ENCODE data around the gene THUMPD3. TPM values are rescaled to one million over a fixed set of nuclear protein-coding genes. Genes with fewer than 3 reads are reported as not detected.
A peak's percentile ranks its signal among the peaks of the same experiment; 100 is the strongest.

THUMPD3 gene
- total and polyA plus RNA-seq, 3 donors from 2014 or later: 55.0 to 140 (median 76.1) TPM

DNA sequence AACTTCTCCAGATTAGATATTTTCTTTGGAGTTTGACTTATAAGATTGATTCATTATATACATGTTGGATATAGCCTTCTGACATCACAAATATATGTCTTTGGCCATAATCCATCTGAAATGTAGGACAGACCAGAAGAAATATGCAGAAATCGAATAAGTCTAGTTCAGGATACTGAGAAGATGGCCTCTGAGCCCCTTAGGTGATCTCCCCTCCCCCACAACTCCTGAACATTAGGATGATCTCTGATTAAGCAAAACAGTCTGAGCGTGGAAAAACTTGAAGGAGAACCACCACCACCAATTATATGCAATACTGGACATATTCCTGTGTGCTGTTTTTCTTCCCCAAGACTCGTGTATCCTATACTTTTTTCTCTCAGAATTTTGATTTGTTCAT is 37.8 kb downstream of the THUMPD3 start:
- Histone ChIP-seq H3K4me1 (peaks cover 67% of the 10 kb centered on the region), H3K27ac (peak overlapping the region; percentile 87 to 98), H3K27me3 (no peaks in the 10 kb centered on the region), H3K36me3 (ENCODE audit: low read depth, missing control alignments) (no peaks in the 10 kb centered on the region), H3K4me3 (no peak overlapping the region), H3K9me3 (no peaks in the 10 kb centered on the region)
- no peak for DNase-seq
- WGBS, 2 donors: 13 to 25% methylated on average over 3 of the region's 3 CpGs
- TF ChIP-seq, protein P1, sequence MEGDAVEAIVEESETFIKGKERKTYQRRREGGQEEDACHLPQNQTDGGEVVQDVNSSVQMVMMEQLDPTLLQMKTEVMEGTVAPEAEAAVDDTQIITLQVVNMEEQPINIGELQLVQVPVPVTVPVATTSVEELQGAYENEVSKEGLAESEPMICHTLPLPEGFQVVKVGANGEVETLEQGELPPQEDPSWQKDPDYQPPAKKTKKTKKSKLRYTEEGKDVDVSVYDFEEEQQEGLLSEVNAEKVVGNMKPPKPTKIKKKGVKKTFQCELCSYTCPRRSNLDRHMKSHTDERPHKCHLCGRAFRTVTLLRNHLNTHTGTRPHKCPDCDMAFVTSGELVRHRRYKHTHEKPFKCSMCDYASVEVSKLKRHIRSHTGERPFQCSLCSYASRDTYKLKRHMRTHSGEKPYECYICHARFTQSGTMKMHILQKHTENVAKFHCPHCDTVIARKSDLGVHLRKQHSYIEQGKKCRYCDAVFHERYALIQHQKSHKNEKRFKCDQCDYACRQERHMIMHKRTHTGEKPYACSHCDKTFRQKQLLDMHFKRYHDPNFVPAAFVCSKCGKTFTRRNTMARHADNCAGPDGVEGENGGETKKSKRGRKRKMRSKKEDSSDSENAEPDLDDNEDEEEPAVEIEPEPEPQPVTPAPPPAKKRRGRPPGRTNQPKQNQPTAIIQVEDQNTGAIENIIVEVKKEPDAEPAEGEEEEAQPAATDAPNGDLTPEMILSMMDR (IDR thresholded peaks at IDR 0.05): no peak
- TF ChIP-seq POLR2A (IDR thresholded peaks at IDR 0.05): no peak
- intact Hi-C loops (cut with DNase I; ENCODE audit: low total_unique reads): no loop called here

DNA sequence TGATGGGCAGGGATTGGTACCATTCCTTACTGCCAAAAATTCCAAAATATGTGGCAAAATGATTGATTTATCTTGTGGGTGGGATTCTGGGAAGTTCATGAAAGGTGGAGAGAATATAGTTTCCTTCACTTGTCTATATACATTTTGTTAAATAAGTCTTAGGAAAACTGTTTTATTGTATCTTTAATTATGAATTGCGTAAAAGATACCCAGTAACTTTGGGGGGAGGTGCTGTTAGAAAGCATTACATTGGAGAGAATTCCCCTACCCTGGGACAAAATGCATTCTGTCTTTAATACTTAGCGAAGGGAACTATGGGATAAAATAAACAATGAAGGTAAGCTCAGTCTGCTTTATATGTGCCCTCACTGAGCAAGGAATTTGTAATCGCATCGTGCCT is 39.1 kb downstream of the THUMPD3 start:
- intact Hi-C loops (cut with DNase I; ENCODE audit: low total_unique reads): no loop called here
- no peak overlapping the region for H3K4me3 ChIP-seq
- TF ChIP-seq, protein P1 (IDR thresholded peaks at IDR 0.05): no peak
- TF ChIP-seq POLR2A (IDR thresholded peaks at IDR 0.05): no peak

DNA sequence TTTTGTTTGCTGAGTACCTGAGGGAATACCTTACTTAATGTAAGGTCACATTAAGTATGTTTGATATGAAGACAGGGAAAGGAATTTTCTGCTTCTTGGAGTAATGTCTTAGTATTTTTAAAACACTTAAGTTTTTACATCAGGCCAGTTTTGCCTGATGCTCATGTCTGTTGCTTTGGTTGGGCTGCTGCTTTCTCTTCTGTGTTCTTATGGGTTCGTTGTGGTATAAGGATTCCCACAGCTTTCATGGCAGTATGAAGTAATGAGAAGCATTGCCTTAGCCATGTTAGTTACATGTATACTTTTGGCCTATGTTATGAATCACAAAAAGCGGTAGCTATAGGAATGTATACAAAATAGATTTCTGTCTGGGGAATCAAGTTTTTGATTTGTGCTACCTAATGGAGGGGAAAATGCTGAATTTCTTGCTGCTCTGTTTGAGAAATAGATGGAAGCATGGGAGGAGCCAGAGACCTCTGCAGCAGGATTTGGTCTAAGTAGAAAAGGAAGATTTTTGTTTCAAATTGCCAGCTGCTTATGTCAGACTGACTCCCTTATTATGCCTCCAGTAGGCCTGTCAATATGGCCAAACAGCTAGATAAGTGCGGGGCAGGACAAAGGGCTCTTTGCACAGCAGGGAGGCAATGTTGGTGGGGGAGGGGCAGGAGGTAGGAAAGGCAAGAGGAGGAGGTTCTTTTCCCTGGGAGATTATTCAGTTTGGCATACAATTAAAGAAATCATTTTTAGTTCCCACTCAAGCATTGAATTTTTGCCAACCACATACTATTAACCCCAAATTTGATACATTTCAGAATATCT is 39.8 kb downstream of the THUMPD3 start:
- H3K27ac ChIP-seq: peak overlapping the region; percentile 4 to 98
- H3K36me3 ChIP-seq (ENCODE audit: low read depth, missing control alignments): no peaks in the 10 kb centered on the region
- intact Hi-C loops (cut with DNase I; ENCODE audit: low total_unique reads): no loop called here
- 15 to 23% methylated on average over 3 of the region's 3 CpGs for WGBS, 2 donors
- H3K9me3 ChIP-seq: no peaks in the 10 kb centered on the region
- no peaks in the 10 kb centered on the region for H3K27me3 ChIP-seq
- TF ChIP-seq POLR2A (IDR thresholded peaks at IDR 0.05): no peak
- TF ChIP-seq, protein P1 (IDR thresholded peaks at IDR 0.05): no peak
- DNase-seq: peak; percentile 92
- H3K4me1 ChIP-seq: peaks cover 72% of the 10 kb centered on the region
- H3K4me3 ChIP-seq: no peak overlapping the region

More for the DNA sequence above, 39.1 kb downstream of the THUMPD3 start:
- Histone ChIP-seq H3K4me1 (peaks cover 72% of the 10 kb centered on the region), H3K27me3 (no peaks in the 10 kb centered on the region), H3K36me3 (ENCODE audit: low read depth, missing control alignments) (no peaks in the 10 kb centered on the region), H3K27ac (peak overlapping the region; percentile 14 to 98), H3K9me3 (no peaks in the 10 kb centered on the region)
- 38 to 44% methylated on average over 4 of the region's 4 CpGs for WGBS, 2 donors
- no peak for DNase-seq

DNA sequence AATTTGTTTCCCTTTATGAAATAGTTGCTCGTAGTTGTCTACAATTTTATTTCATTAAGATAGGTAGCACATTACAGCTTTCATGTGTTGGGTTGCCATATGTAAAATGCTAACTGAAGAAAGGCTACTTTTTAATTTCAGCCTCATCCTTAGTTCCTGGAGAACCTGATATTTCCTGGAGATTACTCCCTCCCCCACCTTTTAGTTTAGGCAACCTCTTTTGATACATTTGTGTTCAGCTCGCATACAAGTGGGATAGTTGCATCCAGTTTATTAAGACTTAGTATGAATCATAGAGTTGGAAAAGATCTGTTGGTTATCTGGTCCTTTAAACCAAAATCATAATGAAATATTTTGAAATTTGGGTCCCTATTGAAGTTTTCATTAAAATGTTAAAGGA is 40.6 kb downstream of the THUMPD3 start:
- 18 to 25% methylated on average over 2 of the region's 2 CpGs for WGBS, 2 donors
- Histone ChIP-seq H3K9me3 (no peaks in the 10 kb centered on the region), H3K27me3 (no peaks in the 10 kb centered on the region), H3K36me3 (ENCODE audit: low read depth, missing control alignments) (no peaks in the 10 kb centered on the region), H3K27ac (peak overlapping the region; percentile 4 to 98), H3K4me3 (no peak overlapping the region), H3K4me1 (peaks cover 72% of the 10 kb centered on the region)
- TF ChIP-seq POLR2A (IDR thresholded peaks at IDR 0.05): no peak
- TF ChIP-seq, protein P1 (IDR thresholded peaks at IDR 0.05): no peak
- intact Hi-C loops (cut with DNase I; ENCODE audit: low total_unique reads): no loop called here
- DNase-seq: no peak

DNA sequence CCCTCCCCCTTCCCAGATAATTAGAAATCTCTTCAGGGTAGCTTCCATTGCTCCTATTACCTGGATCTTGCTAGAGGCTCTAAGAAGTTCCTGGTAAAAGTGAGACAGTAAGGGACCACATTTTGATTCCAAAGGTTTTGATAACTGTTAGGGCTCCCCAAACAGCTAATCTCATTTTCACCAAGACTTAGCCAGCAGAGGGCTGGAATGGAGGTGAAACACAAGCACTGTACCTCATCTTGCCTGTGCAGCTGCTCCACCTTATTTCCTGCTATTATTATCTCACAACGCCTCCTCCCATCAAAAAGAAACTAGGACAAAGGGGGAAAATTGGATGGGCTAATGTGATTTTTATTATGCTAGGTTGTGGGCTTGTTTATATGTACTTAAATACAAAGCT is 41.8 kb downstream of the THUMPD3 start:
- no peaks in the 10 kb centered on the region for H3K27me3 ChIP-seq
- H3K36me3 ChIP-seq (ENCODE audit: low read depth, missing control alignments): no peaks in the 10 kb centered on the region
- TF ChIP-seq POLR2A (IDR thresholded peaks at IDR 0.05): no peak
- TF ChIP-seq, protein P1 (IDR thresholded peaks at IDR 0.05): no peak
- intact Hi-C loops (cut with DNase I; ENCODE audit: low total_unique reads): no loop called here
- H3K4me1 ChIP-seq: peaks cover 73% of the 10 kb centered on the region
- peak overlapping the region in 1 of 2 donors; percentile 1 for H3K27ac ChIP-seq
- no peaks in the 10 kb centered on the region for H3K9me3 ChIP-seq
- WGBS, 2 donors: 11 to 33% methylated on average over 1 of the region's 1 CpG
- no peak for DNase-seq
- no peak overlapping the region for H3K4me3 ChIP-seq
